ENCODE measurements around the gene STAT5B.

Gene STAT5B

DNA sequence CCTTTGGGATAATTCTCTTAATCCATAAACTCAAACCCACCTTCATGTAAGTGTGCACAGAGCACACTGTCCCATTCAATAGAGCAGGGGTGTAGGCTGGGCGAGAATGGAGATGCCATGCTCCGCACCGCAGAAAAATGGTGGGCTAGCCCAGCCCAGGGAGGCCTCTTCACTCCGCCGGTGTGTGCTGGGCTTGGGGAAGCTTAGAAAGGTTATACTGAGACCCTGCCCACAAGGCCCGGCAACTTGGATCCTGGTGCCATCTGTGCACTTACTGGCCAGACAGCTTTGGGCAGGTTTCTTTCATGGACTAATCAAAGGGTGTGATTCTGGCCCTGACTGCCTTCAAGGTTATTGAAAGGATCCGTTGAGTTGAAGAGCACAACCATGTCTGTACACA, 8.4 kb upstream of the STAT5B start:
- DNase-seq (ENCODE audit: low read depth) = no peak

DNA sequence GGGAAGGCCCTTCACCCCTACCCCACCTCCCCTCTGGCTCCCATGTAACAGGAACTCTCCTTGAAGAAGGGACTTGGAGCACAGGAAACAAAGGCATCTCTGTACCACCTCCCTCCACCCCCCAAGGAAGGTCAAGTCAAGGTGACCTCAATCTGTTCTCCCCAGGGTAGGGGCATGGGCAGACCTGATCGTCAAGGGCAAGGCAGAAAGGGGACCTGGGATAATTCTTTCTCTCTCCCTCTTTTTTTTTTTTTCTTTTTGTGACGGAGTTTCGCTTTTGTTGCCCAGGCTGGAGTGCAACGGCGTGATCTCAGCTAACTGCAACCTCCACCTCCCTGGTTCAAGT, 7.8 kb upstream of the STAT5B start:
- no peak for DNase-seq (ENCODE audit: low read depth)

DNA sequence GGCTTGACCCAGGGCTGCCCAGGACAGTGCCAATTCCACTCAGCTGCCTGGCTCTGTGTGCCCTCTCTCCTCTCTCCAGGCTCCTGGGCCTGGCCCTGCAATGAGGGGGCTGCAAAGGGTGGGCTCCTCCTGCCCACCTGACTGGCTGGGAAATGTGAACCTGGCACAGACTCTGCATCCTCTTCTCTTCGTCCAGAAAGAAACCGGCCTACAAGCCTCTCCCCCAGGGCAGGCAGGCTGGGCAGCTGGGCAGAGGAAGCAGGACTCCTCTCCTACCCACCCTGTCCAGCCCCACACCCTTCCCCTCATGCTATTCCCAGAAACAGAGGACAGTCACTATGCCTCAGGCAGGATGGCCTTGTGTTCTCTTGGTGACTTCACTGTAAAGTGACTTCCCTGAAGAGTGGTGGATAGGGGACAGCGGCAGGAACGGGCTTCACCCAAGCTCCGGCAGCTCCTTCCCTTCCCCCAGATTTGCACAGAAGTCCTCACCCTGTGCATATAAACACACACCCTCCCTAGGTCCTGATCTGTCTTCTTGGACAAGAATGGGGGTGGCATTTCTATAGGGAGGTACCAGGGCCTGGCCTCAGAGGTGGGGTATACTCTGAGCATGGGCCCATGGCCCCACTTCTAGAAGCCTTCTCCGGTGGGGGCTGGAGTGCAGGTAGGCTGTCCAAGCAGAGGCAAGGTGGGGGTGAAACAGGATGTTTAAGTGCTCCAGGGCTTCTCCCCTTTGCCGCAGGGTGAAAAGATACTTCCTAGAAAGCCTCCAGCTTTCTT, 7.2 kb upstream of the STAT5B start:
- DNase-seq (ENCODE audit: low read depth) = no peak

DNA sequence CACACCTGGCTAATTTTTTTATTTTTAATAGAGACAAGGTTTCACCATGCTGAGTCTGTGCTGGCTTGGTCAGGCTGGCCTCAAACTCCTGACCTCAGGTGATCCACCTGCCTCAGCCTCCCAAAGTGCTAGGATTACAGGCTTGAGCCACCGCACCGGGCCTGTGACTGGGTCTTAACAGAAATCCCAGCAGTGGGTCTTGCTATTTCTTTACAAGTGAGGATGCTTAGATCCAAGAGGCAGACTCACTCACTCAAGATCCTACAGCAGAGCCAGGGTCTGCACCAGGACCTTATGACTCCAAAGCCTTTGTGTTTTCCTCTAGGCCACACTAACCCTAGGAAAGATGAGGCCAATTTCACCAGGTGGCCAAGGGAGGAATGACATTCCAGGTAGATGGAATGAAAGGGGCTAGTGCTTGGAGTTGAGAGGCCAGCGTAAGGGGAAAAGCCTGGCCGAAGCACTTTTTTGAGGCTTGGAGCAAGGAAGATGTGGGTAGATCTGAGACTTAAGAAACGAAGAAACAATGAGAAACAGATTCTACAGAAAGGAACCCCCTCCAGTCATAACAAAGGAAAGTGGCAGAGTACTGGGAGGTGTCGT, 6.4 kb upstream of the STAT5B start:
- DNase-seq (ENCODE audit: low read depth) = no peak

DNA sequence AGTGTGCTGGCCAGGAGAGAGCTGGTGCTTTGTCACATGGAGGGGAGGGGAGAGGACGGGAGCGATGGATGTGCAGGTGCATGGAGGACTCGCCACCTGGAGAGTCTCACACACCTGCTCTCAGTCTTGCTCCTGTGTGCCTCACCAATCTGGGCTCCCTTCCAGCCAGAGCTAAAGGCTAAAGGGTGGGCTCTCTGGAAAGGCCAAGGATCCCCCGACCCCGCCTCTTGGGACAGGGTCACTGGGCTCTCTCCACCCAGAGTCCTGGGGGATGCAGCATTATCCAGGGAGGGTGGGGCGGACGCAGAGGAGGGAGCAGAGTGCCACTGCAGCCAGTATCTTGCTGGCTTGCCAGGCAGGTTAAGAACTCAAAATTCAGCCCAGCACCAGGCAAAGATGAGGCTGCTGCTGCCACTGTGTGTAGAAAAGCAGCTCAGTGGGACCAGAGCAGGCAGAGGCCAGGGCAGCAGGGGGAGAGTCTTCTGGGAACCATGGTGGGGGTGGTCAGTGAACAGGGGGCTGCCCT, 5.4 kb upstream of the STAT5B start:
- DNase-seq (ENCODE audit: low read depth) = no peak

DNA sequence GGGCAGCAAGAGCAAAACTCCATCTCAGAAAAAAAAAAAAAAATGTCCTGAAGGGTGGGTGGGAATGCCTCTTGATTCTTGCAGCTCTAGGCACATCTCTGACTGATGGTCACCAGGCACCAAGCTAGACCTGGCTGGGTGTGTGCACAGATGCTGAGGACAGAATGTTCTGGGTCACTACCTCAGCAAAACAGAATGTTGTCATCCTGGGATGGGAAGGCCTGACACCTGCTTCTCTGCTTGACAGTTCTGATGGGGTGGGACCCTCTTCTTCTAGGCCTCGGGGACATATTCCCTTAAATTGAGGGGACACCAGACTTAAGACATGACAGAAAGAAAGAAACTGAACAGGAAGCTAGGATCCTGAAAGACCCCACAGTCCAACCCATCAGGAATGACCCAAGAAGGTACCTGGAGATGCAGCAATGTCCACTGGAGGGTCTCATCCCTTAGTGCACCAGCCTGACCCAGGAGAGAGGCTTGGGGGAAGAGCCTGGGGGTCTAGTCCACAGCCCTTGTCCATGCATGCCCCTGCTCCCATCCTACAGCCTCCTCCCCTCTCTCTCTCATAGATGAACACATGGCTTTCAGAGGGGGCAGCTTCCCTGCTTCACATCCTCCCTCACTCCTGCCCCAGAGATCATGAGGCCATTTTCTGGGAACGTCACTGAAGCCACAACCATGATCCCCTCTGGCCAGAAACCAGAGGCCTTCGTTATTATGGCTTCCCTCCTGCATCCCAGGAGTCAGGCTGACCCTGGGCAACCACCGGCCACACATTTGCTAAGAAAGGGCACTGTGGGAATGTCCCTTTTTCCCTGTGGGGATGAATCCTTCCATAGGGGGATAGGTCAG, 3.8 kb upstream of the STAT5B start:
- DNase-seq (ENCODE audit: low read depth) = no peak

DNA sequence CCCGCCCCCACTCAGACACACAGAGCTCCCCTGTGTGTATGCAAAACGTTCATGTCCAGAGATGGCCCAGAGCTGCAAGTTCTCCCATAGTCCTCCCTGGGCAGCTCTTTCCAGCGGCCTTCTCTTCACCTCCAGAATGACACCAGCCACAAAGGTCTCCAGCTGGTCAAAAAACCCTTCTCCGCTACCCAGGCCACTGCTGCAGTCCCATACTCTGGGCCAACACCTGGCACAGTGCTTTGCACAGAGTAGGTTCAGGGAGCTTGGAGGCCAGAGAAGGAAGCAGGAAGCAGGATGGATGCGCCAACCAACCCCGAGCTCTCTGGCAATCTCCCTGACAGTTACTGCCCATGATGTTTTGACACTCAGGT, 1.1 kb upstream of the STAT5B start:
- DNase-seq (ENCODE audit: low read depth) = no peak

DNA sequence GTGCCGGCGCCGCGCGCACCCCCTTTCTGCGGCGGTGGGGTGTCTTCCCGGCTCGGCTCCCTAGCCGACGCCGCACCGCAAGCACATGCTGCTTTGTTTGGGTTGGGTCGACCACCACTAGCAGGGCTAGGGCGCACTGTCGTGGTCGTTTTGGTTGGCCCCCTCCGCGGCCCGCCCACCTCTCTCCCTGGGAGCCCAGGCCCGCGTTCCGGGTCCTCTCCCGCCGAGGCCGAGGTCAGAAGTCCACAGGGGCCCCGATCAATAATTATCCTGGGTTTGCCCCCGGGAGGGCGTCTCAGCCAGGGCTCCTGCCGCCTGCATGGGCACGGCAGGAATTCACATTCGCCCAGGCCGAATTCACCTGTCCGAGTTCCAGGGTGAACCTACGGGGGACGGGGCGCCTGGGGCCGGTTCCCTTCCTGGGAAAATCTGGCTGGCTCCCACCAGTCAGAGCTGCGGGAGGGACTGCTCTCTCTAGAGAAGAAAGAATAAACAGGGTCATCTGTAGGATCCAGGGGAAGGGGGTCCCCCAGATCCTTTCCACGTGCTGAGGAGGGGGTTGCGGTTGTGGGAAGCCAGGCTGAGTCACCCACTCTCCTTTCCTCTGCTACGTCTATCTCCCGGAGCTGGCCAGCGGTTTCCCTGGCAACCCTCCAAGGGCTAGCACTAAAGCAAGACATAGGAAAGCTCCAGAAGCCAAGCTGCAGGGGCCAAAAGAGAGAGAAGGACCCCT, 584 bp upstream of the STAT5B start:
- DNase-seq (ENCODE audit: low read depth) = no peak

DNA sequence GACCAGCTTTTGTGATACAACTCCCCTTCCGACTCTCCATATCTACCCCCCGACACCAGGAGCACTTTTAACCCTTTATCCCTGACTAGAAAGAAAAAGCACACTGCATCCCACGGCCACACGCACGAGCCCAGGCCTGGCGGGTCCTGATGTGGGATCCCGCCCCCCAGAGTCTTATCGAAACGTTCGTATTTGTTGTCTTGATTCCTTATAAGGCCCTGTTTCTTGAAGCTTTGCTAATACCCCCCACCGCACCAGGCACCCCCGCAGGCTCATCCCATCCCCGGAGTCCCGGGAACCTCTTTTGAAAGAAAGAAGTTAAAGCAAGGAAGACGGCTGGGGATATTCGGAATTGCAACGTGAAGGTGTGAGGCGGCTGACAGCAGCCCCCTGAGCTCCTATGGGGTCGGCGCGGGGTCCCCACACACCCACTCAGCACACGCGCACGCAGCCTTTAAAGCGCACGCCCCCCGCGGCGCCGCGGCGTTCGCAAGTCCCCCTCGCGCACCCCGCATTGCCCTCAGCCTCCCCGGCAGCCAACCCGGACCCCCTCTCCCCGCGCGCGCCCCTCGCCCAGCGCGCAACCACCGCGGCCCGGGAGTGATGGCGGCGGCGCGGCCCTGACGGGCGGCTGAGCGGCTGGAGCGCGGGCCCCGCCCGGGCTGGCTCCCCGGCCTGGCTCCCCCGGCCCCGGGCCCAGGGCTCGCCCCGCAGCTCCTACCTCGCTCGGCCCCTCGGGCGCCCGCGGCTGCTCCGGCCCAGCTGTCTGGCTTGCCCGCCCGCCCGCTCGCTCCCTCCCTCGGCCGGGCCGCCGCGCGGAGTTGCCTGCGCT, 448 bp downstream of the STAT5B start:
- DNase-seq (ENCODE audit: low read depth) = no peak

DNA sequence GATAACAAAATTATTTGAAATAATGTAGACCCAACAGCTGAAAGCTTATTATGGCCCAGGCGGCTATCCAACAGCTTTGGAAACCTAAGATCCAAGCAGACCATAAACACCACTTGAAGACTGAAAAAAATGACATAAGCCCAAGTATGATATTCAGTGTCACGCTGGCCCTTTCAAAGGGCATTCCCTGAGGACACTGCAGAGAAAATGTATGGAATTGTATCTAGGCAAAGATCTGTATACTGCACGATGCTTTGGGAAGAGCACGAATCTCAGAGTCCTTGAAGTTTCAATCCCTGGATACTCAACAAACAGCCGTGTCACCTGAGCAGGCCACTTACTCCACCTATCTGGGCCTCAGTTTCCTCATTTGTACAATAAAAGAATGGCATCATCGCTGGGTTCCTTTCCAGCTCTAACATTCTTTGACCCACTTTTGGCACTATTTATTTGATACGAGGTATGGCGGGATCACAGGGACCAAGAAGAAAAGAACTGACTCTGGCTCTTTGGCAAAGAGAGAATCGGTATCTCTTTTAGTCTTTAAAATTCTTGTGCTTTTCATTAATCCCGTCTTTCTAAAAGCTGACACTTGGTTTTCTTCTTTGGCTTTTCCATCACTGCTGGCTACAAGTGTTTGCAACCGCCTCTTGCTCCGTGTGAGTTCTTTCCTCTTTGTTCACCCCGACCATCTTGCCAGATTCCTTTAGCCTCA, 1.2 kb downstream of the STAT5B start:
- no peak for DNase-seq (ENCODE audit: low read depth)

DNA sequence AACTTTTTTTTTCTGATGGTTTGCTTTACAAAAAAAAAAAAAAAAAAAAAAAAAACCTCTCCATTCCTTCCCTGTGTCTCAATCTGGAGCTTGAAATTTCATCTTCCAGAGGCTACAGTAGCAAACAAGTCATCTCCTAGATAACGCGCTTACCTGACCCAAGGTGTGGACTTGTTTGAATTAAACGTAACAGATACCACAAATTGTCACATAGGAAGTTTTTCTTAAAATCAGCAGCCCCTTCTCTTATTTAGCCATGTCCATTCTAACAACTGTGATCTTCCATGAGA, 2.0 kb downstream of the STAT5B start:
- DNase-seq (ENCODE audit: low read depth) = no peak

DNA sequence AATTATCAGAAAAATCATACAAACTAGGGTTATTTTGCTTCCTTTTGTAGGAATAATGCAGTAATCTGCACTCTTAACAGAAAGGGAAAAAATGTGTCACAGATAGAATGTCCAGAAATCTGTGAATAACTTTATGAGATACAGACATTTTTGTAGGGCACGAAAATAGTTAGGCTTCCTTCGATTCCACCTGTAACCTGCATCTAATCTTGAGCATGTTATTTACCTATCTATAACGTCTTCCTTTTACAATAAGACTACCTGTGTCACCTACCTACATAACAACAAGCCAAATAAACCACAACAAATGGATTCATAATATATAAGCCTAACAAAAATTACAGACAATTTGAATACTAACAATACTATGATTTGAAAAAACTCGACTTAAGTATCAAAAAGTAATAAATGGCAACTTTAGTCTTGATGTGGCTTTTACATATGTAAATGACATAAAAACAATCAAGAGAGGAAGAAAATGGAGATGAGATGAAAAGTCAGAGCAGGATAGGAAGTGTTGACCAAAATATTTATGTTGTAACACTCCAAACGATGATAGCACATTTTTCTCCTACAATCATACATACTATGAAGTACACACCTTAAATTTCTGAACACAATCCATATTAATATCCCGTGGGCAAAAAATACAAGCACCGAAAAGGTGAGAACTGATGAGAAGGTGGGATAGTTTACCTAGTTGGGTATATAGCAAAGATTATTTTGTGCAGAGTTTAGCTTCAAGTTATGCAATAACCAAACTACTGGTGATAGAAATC, 2.5 kb downstream of the STAT5B start:
- DNase-seq (ENCODE audit: low read depth) = no peak

DNA sequence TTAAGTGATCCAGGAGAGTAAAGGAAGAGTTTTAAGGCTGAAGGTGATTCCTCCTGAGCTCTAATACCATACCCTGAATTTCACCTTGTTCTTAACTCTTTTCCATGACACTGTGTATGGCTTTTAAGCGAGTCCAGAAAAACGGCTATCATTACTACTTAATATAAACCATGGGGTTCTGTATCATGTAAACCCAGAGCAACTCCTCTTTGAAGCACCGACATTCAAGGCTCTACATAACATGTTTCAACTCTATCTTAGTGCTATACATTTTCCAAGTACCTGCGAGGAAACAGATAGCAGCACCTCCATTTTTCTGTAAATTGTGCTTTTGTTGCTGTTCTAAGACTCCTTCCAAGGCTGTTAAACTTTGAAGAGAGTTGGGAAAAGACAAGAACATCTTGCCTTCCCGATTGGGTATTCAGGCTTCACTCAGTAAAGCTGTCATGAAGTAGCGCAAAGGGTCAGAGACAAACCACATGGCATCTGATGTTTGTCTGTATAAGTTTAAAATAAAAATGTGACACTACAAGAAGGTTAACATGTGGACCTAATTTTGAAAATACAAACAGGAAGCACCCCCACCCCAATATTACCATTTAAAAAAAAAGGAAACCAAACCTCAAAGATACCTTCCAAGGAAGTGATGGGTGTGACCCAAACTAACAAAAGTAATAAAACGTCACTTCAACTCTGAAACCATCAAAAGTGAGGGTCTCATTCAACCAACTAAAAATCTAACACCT, 3.9 kb downstream of the STAT5B start:
- no peak for DNase-seq (ENCODE audit: low read depth)

DNA sequence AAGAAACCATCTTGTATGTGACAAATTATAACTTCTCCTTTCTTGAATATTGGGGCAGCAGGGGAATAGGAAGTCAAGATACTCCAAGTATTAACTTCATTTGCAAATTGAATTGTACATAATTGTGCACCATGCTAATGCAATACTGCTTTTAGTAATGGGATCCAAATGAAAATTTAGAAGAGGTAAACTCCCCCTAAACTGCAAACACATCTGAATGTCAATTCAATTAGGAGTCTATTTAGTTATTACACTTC, 4.5 kb downstream of the STAT5B start:
- DNase-seq (ENCODE audit: low read depth) = no peak

DNA sequence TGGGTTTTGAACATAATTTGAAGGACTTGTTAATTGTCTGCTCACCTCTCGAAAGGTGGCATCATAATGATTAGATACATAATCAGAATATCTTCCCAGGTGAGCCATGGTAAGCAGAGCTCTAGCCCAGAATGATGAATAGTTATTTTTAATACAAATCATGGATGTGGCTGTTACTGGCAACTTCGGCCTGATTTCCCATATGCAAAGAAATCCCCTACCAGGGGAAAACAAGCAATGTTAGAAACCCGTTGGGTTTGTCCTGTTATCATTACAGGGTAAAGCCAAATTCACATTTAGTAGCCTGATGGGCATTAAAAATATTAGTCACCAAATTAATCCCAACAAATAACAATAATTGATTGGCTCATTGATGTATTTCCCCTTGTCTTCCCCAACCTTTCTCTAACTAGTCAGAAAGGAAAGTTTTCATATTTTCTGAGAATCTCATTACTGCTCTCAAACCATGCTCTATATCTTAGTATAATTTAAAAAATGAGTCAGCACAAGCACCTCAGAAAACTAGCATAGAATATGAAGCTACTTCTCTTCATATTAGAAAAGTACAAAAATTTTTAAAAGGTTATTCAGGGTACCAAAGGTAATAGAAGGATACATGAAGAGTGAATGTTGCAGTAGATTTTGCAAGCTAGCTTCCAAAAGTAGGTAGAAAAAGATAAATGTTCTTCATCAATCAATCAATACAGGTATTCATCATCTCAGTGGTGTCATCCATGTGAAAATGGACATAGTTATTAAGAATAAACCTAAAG, 5.0 kb downstream of the STAT5B start:
- no peak for DNase-seq (ENCODE audit: low read depth)

DNA sequence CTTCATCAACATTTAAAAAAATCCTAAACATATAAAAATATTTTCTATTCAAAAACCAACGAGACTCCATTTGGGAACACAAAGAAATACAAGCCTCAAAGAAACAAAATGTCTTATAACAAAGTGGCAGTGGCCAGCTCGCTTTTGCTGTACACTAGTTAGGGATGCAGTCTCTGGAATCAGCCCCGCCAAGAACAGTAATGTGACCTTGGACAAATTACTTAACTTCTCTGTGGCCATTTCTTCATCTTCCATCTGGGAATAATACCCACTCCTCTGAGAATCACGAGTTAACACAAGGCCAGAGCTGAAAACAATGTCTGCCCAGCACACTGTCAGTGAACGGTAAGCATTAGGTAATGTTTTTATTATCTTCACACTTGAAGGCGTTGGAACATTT, 5.6 kb downstream of the STAT5B start:
- no peak for DNase-seq (ENCODE audit: low read depth)

DNA sequence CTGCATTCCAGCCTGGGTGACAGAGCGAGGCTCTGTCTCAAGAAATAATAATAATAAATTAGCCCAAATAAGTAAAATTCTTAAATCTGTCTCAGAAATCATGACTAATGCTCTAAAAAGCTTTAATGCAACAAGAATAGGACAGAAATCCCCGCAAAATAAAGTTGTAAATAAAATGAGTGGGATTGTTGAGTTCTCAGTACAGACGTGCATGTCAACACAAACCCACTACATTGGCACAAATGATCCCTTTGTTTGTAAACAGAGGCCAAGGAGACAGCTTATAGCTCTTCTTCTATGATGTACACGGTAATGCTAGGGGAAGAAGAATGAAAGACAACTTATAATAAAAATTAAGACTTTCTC, 6.0 kb downstream of the STAT5B start:
- DNase-seq (ENCODE audit: low read depth) = no peak

DNA sequence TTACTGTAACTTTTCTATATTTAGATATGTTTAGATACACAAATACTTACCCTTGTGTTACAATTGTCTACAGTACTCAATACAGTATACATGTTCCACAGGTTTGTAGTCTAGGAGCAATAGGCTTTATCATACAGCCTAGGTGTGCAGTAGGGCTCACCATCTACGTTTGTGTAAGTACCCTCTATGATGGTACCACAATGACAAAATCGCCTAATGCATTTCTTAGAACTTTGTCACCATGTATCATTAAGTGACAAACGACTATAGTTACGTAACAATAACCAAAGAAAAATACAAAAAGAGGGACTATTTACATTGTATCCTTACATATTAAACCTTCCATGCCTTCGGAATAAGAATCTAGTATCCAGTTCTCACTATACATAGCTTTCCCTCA, 8.0 kb downstream of the STAT5B start:
- no peak for DNase-seq (ENCODE audit: low read depth)

All from stimulated activated CD8-positive, alpha-beta memory T cell treated with anti-CD3 and anti-CD28 coated beads, Interleukin-15, amount 100 ng/mL, for 1 hour (primary cell).